KBM-7 (cell line): ENCODE results near the gene SLCO3A1.
A peak's percentile ranks its signal among the peaks of the same experiment; 100 is the strongest.

Experiments
- DNase-seq: peaks from one replicate; pipeline ENCODE4 v3.0.0-alpha.2; 2015
- in situ Hi-C: fragments of 300-500 bp; cut with MboI; formaldehyde crosslinking; loops from 2 replicates; pipeline ENCODE4 v1.14.3; 2020; ENCODE audit warnings: low sequenced_read_pairs, low pct_unique_long_range_greater_than_20kb, mixed read lengths

The SLCO3A1 gene

GRCh38 chr15:91924837-91925495 lies 71.5 kb downstream of the SLCO3A1 start:
- in situ Hi-C loops = no loop called here
- no peak for DNase-seq

- in situ Hi-C loops = no loop called here
- no peak for DNase-seq
These were observed 72.3 kb downstream of the SLCO3A1 start for GRCh38 chr15:91925794-91926193.

GRCh38 chr15:91926908-91927270 lies 73.4 kb downstream of the SLCO3A1 start:
- in situ Hi-C loops = no loop called here
- no peak for DNase-seq

- in situ Hi-C loops = no loop called here
- DNase-seq = no peak
These were observed 74.1 kb downstream of the SLCO3A1 start for GRCh38 chr15:91927585-91927984.

GRCh38 chr15:91928675-91929074 lies 75.2 kb downstream of the SLCO3A1 start:
- no peak for DNase-seq
- in situ Hi-C loops = no loop called here

GRCh38 chr15:91929509-91929908 lies 76.0 kb downstream of the SLCO3A1 start:
- no peak for DNase-seq
- in situ Hi-C loops = no loop called here

GRCh38 chr15:91930092-91930491 lies 76.6 kb downstream of the SLCO3A1 start:
- no peak for DNase-seq
- in situ Hi-C loops = no loop called here

GRCh38 chr15:91936182-91936775 lies 82.8 kb downstream of the SLCO3A1 start:
- in situ Hi-C loops = no loop called here
- peak; percentile 8 for DNase-seq

- in situ Hi-C loops = no loop called here
- DNase-seq = no peak
These were observed 83.4 kb downstream of the SLCO3A1 start for GRCh38 chr15:91936927-91937326.

GRCh38 chr15:91938136-91938535 lies 84.6 kb downstream of the SLCO3A1 start:
- no peak for DNase-seq
- in situ Hi-C loops = no loop called here

GRCh38 chr15:91939403-91939831 lies 85.9 kb downstream of the SLCO3A1 start:
- no peak for DNase-seq
- in situ Hi-C loops = no loop called here

- no peak for DNase-seq
- in situ Hi-C loops = no loop called here
These were observed 87.2 kb downstream of the SLCO3A1 start for GRCh38 chr15:91940496-91941381.

- DNase-seq = no peak
- in situ Hi-C loops = no loop called here
These were observed 88.6 kb downstream of the SLCO3A1 start for GRCh38 chr15:91941871-91942658.

- DNase-seq = peak; percentile 93
- in situ Hi-C loops = no loop called here
These were observed 89.3 kb downstream of the SLCO3A1 start for GRCh38 chr15:91942720-91943394.

GRCh38 chr15:91944331-91944730 lies 90.8 kb downstream of the SLCO3A1 start:
- in situ Hi-C loops = no loop called here
- no peak for DNase-seq

GRCh38 chr15:91945385-91945784 lies 91.9 kb downstream of the SLCO3A1 start:
- no peak for DNase-seq
- in situ Hi-C loops = no loop called here

GRCh38 chr15:91946075-91946474 lies 92.6 kb downstream of the SLCO3A1 start:
- in situ Hi-C loops = no loop called here
- DNase-seq = no peak

GRCh38 chr15:91946581-91947292 lies 93.2 kb downstream of the SLCO3A1 start:
- in situ Hi-C loops = no loop called here
- no peak for DNase-seq
